HepG2 (cell line): ENCODE data around the gene PAK2. TPM values are rescaled to one million over a fixed set of nuclear protein-coding genes. Genes with fewer than 3 reads are reported as not detected.

Experiments
- BCLAF1 ChIP-seq: fragments of 450-650 bp; IDR thresholded peaks from 2 replicates; pipeline ENCODE4 v1.6.1; 2017; ENCODE audit warnings: mild to moderate bottlenecking
- FOXA3 ChIP-seq: IDR thresholded peaks from 2 replicates; pipeline ENCODE4 v1.6.1; 2016; ENCODE audit warnings: missing genetic modification reagents, missing compliant biosample characterization
- GATAD2A ChIP-seq: IDR thresholded peaks from 2 replicates; pipeline ENCODE4 v1.6.1; 2016
- HBP1 ChIP-seq: IDR thresholded peaks from 2 replicates; pipeline ENCODE4 v1.6.1; 2016; ENCODE audit warnings: low read depth, control low read depth
- KDM5A ChIP-seq: fragments of 200-600 bp; sonication (generic); IDR thresholded peaks from 2 replicates; pipeline ENCODE4 v1.7.0; 2018; ENCODE audit warnings: antibody characterized with exemption, mild to moderate bottlenecking, low read length, borderline replicate concordance
- MAFG ChIP-seq: sonication (generic); formaldehyde crosslinking; IDR thresholded peaks from 2 replicates; pipeline ENCODE4 v1.5.1; 2020; ENCODE audit warnings: mild to moderate bottlenecking, missing genetic modification reagents
- MATR3 ChIP-seq: sonication (generic); formaldehyde crosslinking; IDR thresholded peaks from 2 replicates; pipeline ENCODE4 v1.4.0; 2020; ENCODE audit warnings: missing genetic modification reagents
- MED1 ChIP-seq: sonication (generic); formaldehyde crosslinking; IDR thresholded peaks from 2 replicates; pipeline ENCODE4 v1.4.0; 2020; ENCODE audit warnings: missing genetic modification reagents
- NCOA1 ChIP-seq: sonication (generic); formaldehyde crosslinking; IDR thresholded peaks from 2 replicates; pipeline ENCODE4 v1.9.0; 2021; ENCODE audit warnings: missing genetic modification reagents
- NKX3-1 ChIP-seq: sonication (generic); formaldehyde crosslinking; IDR thresholded peaks from 2 replicates; pipeline ENCODE4 v1.5.0; 2020; ENCODE audit warnings: missing genetic modification reagents
- POLR2AphosphoS5 ChIP-seq: IDR thresholded peaks from 2 replicates; pipeline ENCODE4 v1.6.1; 2012; ENCODE audit warnings: low read depth, low read length
- PRMT3 ChIP-seq: sonication (generic); formaldehyde crosslinking; IDR thresholded peaks from 2 replicates; pipeline ENCODE4 v1.8.1; 2022; ENCODE audit warnings: low read depth, mild to moderate bottlenecking, moderate library complexity, missing genetic modification reagents, borderline replicate concordance
- RBFOX2 ChIP-seq: fragments of 200-400 bp; formaldehyde crosslinking; IDR thresholded peaks from 2 replicates; pipeline ENCODE4 v1.6.1; 2017; ENCODE audit warnings: low read depth, mild to moderate bottlenecking, low read length
- RBM22 ChIP-seq: fragments of 200-400 bp; formaldehyde crosslinking; optimal IDR thresholded peaks from 2 replicates; pipeline ENCODE3; 2017; ENCODE audit warnings: mild to moderate bottlenecking, low read length, moderate library complexity
- YEATS4 ChIP-seq: sonication (generic); formaldehyde crosslinking; IDR thresholded peaks from 2 replicates; pipeline ENCODE4 v1.4.0; 2020; ENCODE audit warnings: missing genetic modification reagents, borderline replicate concordance
- ZBED4 ChIP-seq: sonication (generic); formaldehyde crosslinking; IDR thresholded peaks from 2 replicates; pipeline ENCODE4 v1.4.0; 2020; ENCODE audit warnings: missing genetic modification reagents, borderline replicate concordance
- ZFYVE20 ChIP-seq: sonication (generic); formaldehyde crosslinking; IDR thresholded peaks from 2 replicates; pipeline ENCODE4 v1.8.0; 2023; ENCODE audit warnings: low read depth, mild to moderate bottlenecking, moderate library complexity, missing genetic modification reagents, borderline replicate concordance
- ZNF569 ChIP-seq: sonication (generic); formaldehyde crosslinking; IDR thresholded peaks from 2 replicates; pipeline ENCODE4 v1.5.0; 2020; ENCODE audit warnings: mild to moderate bottlenecking, missing genetic modification reagents, moderate library complexity, borderline replicate concordance
- ZNF740 ChIP-seq: sonication (generic); formaldehyde crosslinking; IDR thresholded peaks from 2 replicates; pipeline ENCODE4 v1.4.0; 2020; ENCODE audit warnings: missing genetic modification reagents
- polyA plus RNA-seq, 8 experiments: library from polyadenylated mRNA; depleted of rRNA in 3 of 8; stranded (reverse) in 7 of 8; unstranded in 1 of 8; fragments of >200 nt; fragmentation: Illumina TruSeq in 4 of 8; extraction: Trizol in 4 of 8; gene quantifications; 2 replicates each; pipeline versions ENCODE4 v1.2.1 to v1.2.3, GENCODE V29; 2011 to 2016; ENCODE audit warnings: low read depth in 4 of 8, missing spikeins in 1 of 8, mixed read lengths in 1 of 8; ENCODE audit not compliant: insufficient read depth in 1 of 8
- total RNA-seq, 5 experiments: library from RNA; depleted of rRNA; stranded (reverse); fragments of >200 nt; fragmentation: Illumina TruSeq; extraction: Trizol; gene quantifications; 2 replicates each; pipeline ENCODE4 v1.2.3, GENCODE V29; 2016; ENCODE audit warnings: low read depth in 1 of 5

Gene PAK2
- total and polyA plus RNA-seq, 2 of the 13 experiments (the other 11 are each of a cell fraction or from before 2014, with no cell fraction given): 23.0 to 24.7 TPM

GRCh38 chr3:196711838-196712513 lies 27.7 kb upstream of the PAK2 start, which contains the start of the genes CEP19 and PIGX (continued):
- TF ChIP-seq NCOA1 (peak; percentile 81; the same call in 1 of the 2 replicates), ZBED4 (no peak), RBFOX2 (peak; percentile 75), FOXA3 (CRISPR knock-in tag) (no peak; the same call in 1 of the 2 replicates), ZNF740 (CRISPR knock-in tag) (no peak; the same call in 1 of the 2 replicates), NKX3-1 (CRISPR knock-in tag) (no peak), POLR2AphosphoS5 (peak; percentile 50), KDM5A (no peak), MATR3 (no peak), MED1 (CRISPR knock-in tag) (peak; percentile 41; the same call in 1 of the 2 replicates), YEATS4 (CRISPR knock-in tag) (no peak), GATAD2A (CRISPR knock-in tag) (0 out of 2 replicates have a peak, but pooled peaks have one; percentile 19), ZNF569 (CRISPR knock-in tag) (no peak), BCLAF1 (no peak), PRMT3 (CRISPR knock-in tag) (no peak), HBP1 (CRISPR knock-in tag) (no peak), ZFYVE20 (CRISPR knock-in tag) (no peak), MAFG (CRISPR knock-in tag) (no peak), RBM22 (no peak)
